Thyroid gland (tissue), 4 donors: ENCODE data around the gene TTLL7. TPM values are rescaled to one million over a fixed set of nuclear protein-coding genes. Genes with fewer than 3 reads are reported as not detected.

Source experiments
- DNase-seq, 2 donors: peaks; one replicate each; pipeline ENCODE4 v3.0.0-alpha.2; 2019
- H3K27ac ChIP-seq, 3 donors: fragments of 200-600 bp; sonication (generic); 1 replicate in 2 of 3; 2 replicates in 1 of 3; pipeline ENCODE4 v1.5.1; 2016 to 2019; ENCODE audit warnings: mild to moderate bottlenecking in 1 of 3, moderate library complexity in 1 of 3
- H3K27me3 ChIP-seq: fragments of 200-600 bp; sonication (generic); one replicate; pipeline ENCODE4 v1.5.1; 2019
- H3K36me3 ChIP-seq, 2 donors: fragments of 200-600 bp; sonication (generic); one replicate each; pipeline ENCODE4 v1.5.1; 2016 to 2019
- H3K4me1 ChIP-seq, 2 donors: fragments of 200-600 bp; sonication (generic); one replicate each; pipeline ENCODE4 v1.5.1; 2017 to 2019
- H3K4me3 ChIP-seq, 3 donors: fragments of 200-600 bp; sonication (generic); replicated peaks in 1 of 3; 1 replicate in 2 of 3; 2 replicates in 1 of 3; pipeline ENCODE4 v1.5.1; 2016; ENCODE audit warnings: mild to moderate bottlenecking in 1 of 3
- H3K9me3 ChIP-seq: fragments of 200-600 bp; sonication (generic); one replicate; pipeline ENCODE4 v1.5.1; 2017
- POLR2A ChIP-seq, 2 donors: fragments of 450-650 bp; IDR thresholded peaks; one replicate each; pipeline ENCODE4 v1.6.1; 2017; ENCODE audit warnings: antibody characterized with exemption in 2 of 2, mild to moderate bottlenecking in 2 of 2, moderate library complexity in 1 of 2
- WGBS, 2 donors: methylation state at CpG; one replicate each; pipeline ENCODE4 v1.1.5; 2017; 5-methylcytosine and 5-hydroxymethylcytosine counted together
- intact Hi-C: fragments of 100-400 bp; cut with DNase I; formaldehyde crosslinking; loops from one replicate; pipeline ENCODE4 v1.15.1; 2023
- total RNA-seq, 4 donors: library from RNA; depleted of rRNA; stranded (reverse); fragments of >200 nt; gene quantifications; one replicate each; pipeline ENCODE4 v1.2.3, GENCODE V29; 2016
- TF ChIP-seq, protein P1 (sequence below), 6 experiments: fragments of 200-600 bp in 3 of 6; fragments of 450-650 bp in 3 of 6; sonication (generic) in 3 of 6; IDR thresholded peaks; one replicate each; pipeline ENCODE4 v1.5.1; 2016 to 2019; ENCODE audit warnings: antibody characterized with exemption in 6 of 6, mild to moderate bottlenecking in 2 of 6, inconsistent platforms in 1 of 6, moderate library complexity in 1 of 6

The TTLL7 gene
- total RNA-seq, 4 donors from 2014 or later: 7.8 to 22.7 (median 12.8) TPM

DNA sequence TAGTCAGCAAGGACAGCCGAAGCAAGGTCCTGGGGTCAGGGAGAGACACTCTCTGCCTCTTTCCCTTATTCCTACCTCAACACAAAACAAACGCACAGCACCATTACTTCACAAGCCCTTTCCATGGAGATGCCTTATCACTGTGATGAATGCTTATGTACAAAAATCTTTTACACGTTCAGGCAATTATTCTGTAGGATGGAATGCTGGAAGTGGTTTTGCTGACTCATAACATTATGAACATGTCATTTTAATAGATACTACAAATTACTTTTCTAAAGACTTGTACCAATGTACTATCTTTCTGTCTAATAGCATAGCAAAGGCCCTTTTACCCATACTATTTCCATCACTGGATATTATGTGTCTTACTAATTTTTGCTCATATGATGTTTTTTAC lies 98.4 kb downstream of the TTLL7 start:
- H3K27ac ChIP-seq: no peak overlapping the region
- H3K4me3 ChIP-seq: no peak overlapping the region
- no peaks in the 10 kb centered on the region for H3K4me1 ChIP-seq
- TF ChIP-seq POLR2A (IDR thresholded peaks at IDR 0.05): no peak
- TF ChIP-seq, protein P1, sequence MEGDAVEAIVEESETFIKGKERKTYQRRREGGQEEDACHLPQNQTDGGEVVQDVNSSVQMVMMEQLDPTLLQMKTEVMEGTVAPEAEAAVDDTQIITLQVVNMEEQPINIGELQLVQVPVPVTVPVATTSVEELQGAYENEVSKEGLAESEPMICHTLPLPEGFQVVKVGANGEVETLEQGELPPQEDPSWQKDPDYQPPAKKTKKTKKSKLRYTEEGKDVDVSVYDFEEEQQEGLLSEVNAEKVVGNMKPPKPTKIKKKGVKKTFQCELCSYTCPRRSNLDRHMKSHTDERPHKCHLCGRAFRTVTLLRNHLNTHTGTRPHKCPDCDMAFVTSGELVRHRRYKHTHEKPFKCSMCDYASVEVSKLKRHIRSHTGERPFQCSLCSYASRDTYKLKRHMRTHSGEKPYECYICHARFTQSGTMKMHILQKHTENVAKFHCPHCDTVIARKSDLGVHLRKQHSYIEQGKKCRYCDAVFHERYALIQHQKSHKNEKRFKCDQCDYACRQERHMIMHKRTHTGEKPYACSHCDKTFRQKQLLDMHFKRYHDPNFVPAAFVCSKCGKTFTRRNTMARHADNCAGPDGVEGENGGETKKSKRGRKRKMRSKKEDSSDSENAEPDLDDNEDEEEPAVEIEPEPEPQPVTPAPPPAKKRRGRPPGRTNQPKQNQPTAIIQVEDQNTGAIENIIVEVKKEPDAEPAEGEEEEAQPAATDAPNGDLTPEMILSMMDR (IDR thresholded peaks at IDR 0.05): no peak
- intact Hi-C loops: no loop called here
- no peaks in the 10 kb centered on the region for H3K36me3 ChIP-seq
- no peaks in the 10 kb centered on the region for H3K27me3 ChIP-seq
- no peak for DNase-seq
- WGBS, 2 donors: 86 to 90% methylated on average over 3 of the region's 3 CpGs
- no peaks in the 10 kb centered on the region for H3K9me3 ChIP-seq

DNA sequence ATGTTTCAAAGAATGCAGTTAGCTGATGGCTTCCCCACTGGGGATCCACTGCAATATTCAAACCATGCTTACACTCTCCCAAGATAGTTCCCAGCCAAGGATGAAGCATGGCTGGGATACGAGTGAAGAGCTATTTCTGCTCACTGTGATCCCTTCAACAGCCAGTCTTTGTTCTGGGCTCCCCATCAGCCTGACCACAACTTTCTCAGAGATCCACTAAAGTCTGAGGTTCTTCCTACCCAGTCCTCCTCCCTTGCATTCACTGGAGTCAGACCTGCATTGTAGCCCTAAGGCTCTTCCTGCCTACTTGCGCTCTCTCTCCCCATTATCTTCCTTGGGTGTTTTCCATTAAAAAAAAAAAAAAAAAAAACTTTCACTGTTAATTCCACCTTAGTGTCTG lies 101.4 kb downstream of the TTLL7 start:
- Histone ChIP-seq H3K27ac (no peak overlapping the region), H3K9me3 (no peaks in the 10 kb centered on the region), H3K27me3 (no peaks in the 10 kb centered on the region), H3K4me1 (no peaks in the 10 kb centered on the region), H3K36me3 (no peaks in the 10 kb centered on the region), H3K4me3 (no peak overlapping the region)
- intact Hi-C loops: no loop called here
- TF ChIP-seq, protein P1 (IDR thresholded peaks at IDR 0.05): no peak
- no peak for TF ChIP-seq POLR2A (IDR thresholded peaks at IDR 0.05)
- no peak for DNase-seq
- WGBS, 2 donors: 92 to 93% methylated on average over 2 of the region's 2 CpGs

DNA sequence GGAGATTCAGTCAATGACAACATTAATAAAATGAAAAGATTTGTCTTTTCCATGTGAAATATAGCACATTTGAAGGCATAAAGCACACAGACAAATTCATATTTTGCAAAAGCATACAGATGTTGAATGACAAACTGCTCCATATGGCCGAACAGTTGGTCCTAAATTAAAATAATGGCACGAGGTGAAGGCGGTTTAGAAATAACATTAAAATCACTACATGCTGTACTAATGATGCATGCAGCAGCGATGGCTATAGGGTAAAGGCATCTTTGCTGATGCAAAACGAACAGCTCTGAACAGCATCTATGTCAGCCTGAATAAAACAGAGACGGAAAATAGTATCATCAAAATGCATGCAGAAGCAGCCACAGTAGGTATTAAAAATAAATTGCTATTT lies 102.6 kb downstream of the TTLL7 start:
- intact Hi-C loops: no loop called here
- Histone ChIP-seq H3K27ac (no peak overlapping the region), H3K4me3 (no peak overlapping the region), H3K27me3 (no peaks in the 10 kb centered on the region), H3K4me1 (no peaks in the 10 kb centered on the region), H3K36me3 (no peaks in the 10 kb centered on the region), H3K9me3 (no peaks in the 10 kb centered on the region)
- WGBS, 2 donors: 90 to 95% methylated on average over 6 of the region's 6 CpGs
- TF ChIP-seq, protein P1 (IDR thresholded peaks at IDR 0.05): no peak
- no peak for TF ChIP-seq POLR2A (IDR thresholded peaks at IDR 0.05)
- no peak for DNase-seq

DNA sequence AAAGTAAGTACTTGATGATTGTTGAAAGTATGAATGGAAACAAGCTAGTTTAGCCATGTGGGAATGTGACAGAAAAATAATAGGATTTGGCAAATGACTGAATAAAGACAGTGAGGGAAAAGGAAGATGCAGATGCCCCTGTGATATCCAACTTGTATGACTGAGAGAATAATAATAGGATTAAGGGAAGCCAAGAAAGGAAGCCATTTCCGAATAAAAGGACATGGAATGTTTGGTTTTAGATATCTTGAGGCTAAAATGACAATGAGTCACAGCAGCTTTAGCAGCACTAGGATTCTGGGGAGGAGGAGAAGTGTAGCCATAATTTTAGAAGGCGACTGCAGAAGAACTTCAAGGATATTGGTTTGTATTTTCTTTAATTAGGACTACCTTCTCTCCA lies 109.2 kb downstream of the TTLL7 start:
- intact Hi-C loops: no loop called here
- Histone ChIP-seq H3K4me1 (no peaks in the 10 kb centered on the region), H3K27me3 (no peaks in the 10 kb centered on the region), H3K4me3 (no peak overlapping the region), H3K27ac (no peak overlapping the region), H3K9me3 (no peaks in the 10 kb centered on the region), H3K36me3 (no peaks in the 10 kb centered on the region)
- TF ChIP-seq POLR2A (IDR thresholded peaks at IDR 0.05): no peak
- TF ChIP-seq, protein P1 (IDR thresholded peaks at IDR 0.05): no peak
- 91% methylated on average over 2 of the region's 2 CpGs for WGBS, 2 donors
- DNase-seq: no peak

DNA sequence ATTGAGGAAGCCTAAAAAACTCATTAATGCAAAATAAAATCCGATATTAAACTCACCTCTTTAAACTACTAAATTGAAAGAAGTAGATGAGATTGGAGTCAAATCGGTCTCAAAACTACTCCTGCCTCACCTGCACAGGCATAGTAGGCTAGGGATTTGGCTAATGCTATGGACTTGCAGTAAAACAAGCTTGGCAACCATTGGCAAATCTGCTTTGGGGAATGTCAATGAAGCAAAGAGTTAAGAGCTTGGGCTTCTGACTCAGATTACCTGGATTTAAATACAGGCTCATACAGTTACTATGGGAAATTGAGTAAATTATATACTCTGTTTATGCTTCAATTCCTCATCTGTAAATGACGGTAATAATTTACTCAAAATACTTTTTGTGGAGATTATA lies 111.4 kb downstream of the TTLL7 start:
- no peaks in the 10 kb centered on the region for H3K36me3 ChIP-seq
- 94 to 95% methylated on average over 3 of the region's 3 CpGs for WGBS, 2 donors
- DNase-seq: no peak
- no peaks in the 10 kb centered on the region for H3K9me3 ChIP-seq
- no peak overlapping the region for H3K4me3 ChIP-seq
- no peak overlapping the region for H3K27ac ChIP-seq
- H3K4me1 ChIP-seq: no peaks in the 10 kb centered on the region
- intact Hi-C loops: no loop called here
- TF ChIP-seq, protein P1 (IDR thresholded peaks at IDR 0.05): no peak
- TF ChIP-seq POLR2A (IDR thresholded peaks at IDR 0.05): no peak
- no peaks in the 10 kb centered on the region for H3K27me3 ChIP-seq
